CD14-positive monocyte (primary cell): ENCODE results near the gene ATP2C2. TPM values are rescaled to one million over a fixed set of nuclear protein-coding genes. Genes with fewer than 3 reads are reported as not detected.

ENCODE experiments used
- DNase-seq, 3 donors: peaks; one replicate each; pipeline ENCODE4 v3.0.0-alpha.2; 2011 to 2022
- H2AFZ ChIP-seq: 2 replicates; pipeline ENCODE4 v1.6.0; 2012; ENCODE audit warnings: mild to moderate bottlenecking, low read depth, low read length, inconsistent platforms; ENCODE audit not compliant: insufficient read depth, poor library complexity, severe bottlenecking
- H3K27ac ChIP-seq, 2 donors: 1 replicate in 1 of 2; 2 replicates in 1 of 2; pipeline ENCODE4 v1.5.1; 2012 to 2013; ENCODE audit warnings: low read length in 2 of 2, control low read depth in 1 of 2, inconsistent platforms in 1 of 2, low read depth in 1 of 2, mild to moderate bottlenecking in 1 of 2
- H3K27me3 ChIP-seq, 2 donors: one replicate each; pipeline versions ENCODE4 v1.6.0 to v1.6.1; 2011 to 2013; ENCODE audit warnings: low read length in 2 of 2; ENCODE audit not compliant: control insufficient read depth in 2 of 2, insufficient read depth in 2 of 2
- H3K36me3 ChIP-seq, 2 donors: replicated peaks in 1 of 2; 1 replicate in 1 of 2; 2 replicates in 1 of 2; pipeline versions ENCODE4 v1.5.1 to v1.6.1; 2012 to 2013; ENCODE audit warnings: low read length in 2 of 2, control low read depth in 1 of 2, inconsistent platforms in 1 of 2, mild to moderate bottlenecking in 1 of 2; ENCODE audit not compliant: insufficient read depth in 2 of 2, control insufficient read depth in 1 of 2
- H3K4me1 ChIP-seq, 2 donors: 1 replicate in 1 of 2; 2 replicates in 1 of 2; pipeline versions ENCODE4 v1.5.1 to v1.6.1; 2012 to 2013; ENCODE audit warnings: low read length in 2 of 2, control low read depth in 1 of 2, inconsistent platforms in 1 of 2, mild to moderate bottlenecking in 1 of 2, moderate library complexity in 1 of 2; ENCODE audit not compliant: insufficient read depth in 2 of 2, control insufficient read depth in 1 of 2
- H3K4me2 ChIP-seq: replicated peaks from 2 replicates; pipeline ENCODE3; 2012; ENCODE audit warnings: low read length, moderate library complexity, mild to moderate bottlenecking; ENCODE audit not compliant: poor library complexity, severe bottlenecking; ENCODE audit errors: extremely low read depth
- H3K4me3 ChIP-seq, 3 experiments: fragments of 200-600 bp in 1 of 3; sonication (generic) in 1 of 3; replicated peaks in 1 of 3; 1 replicate in 2 of 3; 2 replicates in 1 of 3; pipeline ENCODE4 v1.5.1; 2011 to 2013; ENCODE audit warnings: low read length in 3 of 3, mild to moderate bottlenecking in 3 of 3, control low read depth in 2 of 3, low read depth in 2 of 3, inconsistent platforms in 1 of 3, moderate library complexity in 1 of 3
- H3K79me2 ChIP-seq: 2 replicates; pipeline ENCODE4 v1.6.0; 2012; ENCODE audit warnings: mild to moderate bottlenecking, control low read depth, inconsistent platforms, low read length, moderate library complexity; ENCODE audit not compliant: insufficient read depth
- H3K9ac ChIP-seq: 2 replicates; pipeline ENCODE4 v1.6.0; 2017; ENCODE audit warnings: low read length, mild to moderate bottlenecking; ENCODE audit not compliant: insufficient read depth, poor library complexity, severe bottlenecking
- H3K9me3 ChIP-seq, 2 donors: replicated peaks in 1 of 2; 1 replicate in 1 of 2; 2 replicates in 1 of 2; pipeline versions ENCODE4 v1.5.1 to v1.6.1; 2012 to 2013; ENCODE audit warnings: low read length in 2 of 2, control low read depth in 1 of 2; ENCODE audit not compliant: control insufficient read depth in 1 of 2, insufficient read depth in 1 of 2
- H4K20me1 ChIP-seq: 2 replicates; pipeline ENCODE4 v1.6.0; 2012; ENCODE audit warnings: mild to moderate bottlenecking, low read length, control low read depth, moderate library complexity; ENCODE audit not compliant: insufficient read depth
- H3K27ac Mint-ChIP-seq, 7 donors: one replicate each; pipeline ENCODE4 v1.8.0; 2020; ENCODE audit warnings: mild to moderate bottlenecking in 7 of 7, mixed read lengths in 7 of 7, moderate library complexity in 6 of 7, inconsistent platforms in 2 of 7
- H3K27me3 Mint-ChIP-seq, 3 donors: one replicate each; pipeline ENCODE4 v1.8.0; 2021 to 2022; ENCODE audit warnings: low read depth in 3 of 3, mild to moderate bottlenecking in 3 of 3, mixed read lengths in 3 of 3, moderate library complexity in 3 of 3, inconsistent platforms in 1 of 3
- H3K36me3 Mint-ChIP-seq, 2 donors: one replicate each; pipeline ENCODE4 v1.8.0; 2020; ENCODE audit warnings: mixed read lengths in 2 of 2, inconsistent platforms in 1 of 2, mild to moderate bottlenecking in 1 of 2
- H3K4me1 Mint-ChIP-seq: one replicate; pipeline ENCODE4 v1.8.0; 2020; ENCODE audit warnings: mild to moderate bottlenecking, mixed read lengths
- H3K4me3 Mint-ChIP-seq, 2 donors: one replicate each; pipeline ENCODE4 v1.8.0; 2020; ENCODE audit warnings: mild to moderate bottlenecking in 2 of 2, mixed read lengths in 2 of 2, moderate library complexity in 1 of 2
- H3K9me3 Mint-ChIP-seq, 7 donors: one replicate each; pipeline ENCODE4 v1.8.0; 2020 to 2022; ENCODE audit warnings: mixed read lengths in 7 of 7, mild to moderate bottlenecking in 6 of 7, moderate library complexity in 6 of 7, inconsistent platforms in 2 of 7
- CTCF ChIP-seq: fragments of 200-600 bp; IDR thresholded peaks from one replicate; pipeline ENCODE4 v1.8.0; 2022; ENCODE audit warnings: antibody characterized with exemption, mild to moderate bottlenecking
- WGBS: methylation state at CpG from one replicate; pipeline ENCODE4 v1.1.5; 2013; ENCODE audit warnings: missing lambda C conversion rate; ENCODE audit not compliant: insufficient coverage; 5-methylcytosine and 5-hydroxymethylcytosine counted together
- intact Hi-C, 2 donors: fragments of 100-400 bp; cut with micrococcal nuclease; formaldehyde crosslinking; loops; one replicate each; pipeline versions ENCODE4 v1.15.0 to v1.15.1; 2023
- polyA plus RNA-seq, 3 donors: library from polyadenylated mRNA; depleted of rRNA in 1 of 3; unstranded in 2 of 3; stranded (reverse) in 1 of 3; fragments of 300-500 nt in 2 of 3; fragments of >200 nt in 1 of 3; fragmentation: Illumina TruSeq in 2 of 3; gene quantifications; 1 replicate in 2 of 3; 2 replicates in 1 of 3; pipeline ENCODE4 v1.2.3, GENCODE V29; 2012 to 2021

Gene ATP2C2
- polyA plus RNA-seq, 3 donors, result 0.05 TPM; not detected in 2

- Histone ChIP-seq H3K36me3 (no peaks in the 10 kb centered on the region), H2AFZ (no peak overlapping the region), H3K4me3 (no peak overlapping the region), H3K9ac (no peak overlapping the region), H3K9me3 (peaks cover 0 to 21% of the 10 kb centered on the region in 2 donors), H3K79me2 (no peaks in the 10 kb centered on the region), H3K27me3 (peaks cover 26 to 53% of the 10 kb centered on the region in 2 donors), H3K4me1 (peaks cover 9 to 15% of the 10 kb centered on the region in 2 donors), H3K4me2 (no peak overlapping the region), H4K20me1 (no peaks in the 10 kb centered on the region), H3K27ac (no peak overlapping the region)
- WGBS, result 72% methylated on average over 7 of the region's 8 CpGs
- H3K36me3 Mint-ChIP-seq, result peaks cover 0 to 4% of the 10 kb centered on the region in 2 donors
- H3K27ac Mint-ChIP-seq, result peak overlapping the region in 1 of 7 donors; percentile 14
- peaks cover 53 to 63% (median 62%) of the 10 kb centered on the region in 3 donors for H3K27me3 Mint-ChIP-seq
- DNase-seq, result no peak
- peaks cover 11% of the 10 kb centered on the region for H3K4me1 Mint-ChIP-seq
- H3K4me3 Mint-ChIP-seq, result peak overlapping the region in 1 of 2 donors; percentile 66
- intact Hi-C loops, result no loop called here
- no peak for TF ChIP-seq CTCF
- peaks cover 0 to 12% (median 3%) of the 10 kb centered on the region in 7 donors for H3K9me3 Mint-ChIP-seq
Observed at GRCh38 chr16:84370723-84371552, 2.6 kb downstream of the ATP2C2 start.

- WGBS, result no CpG with 5 or more reads among the region's 4 CpGs
- no peak overlapping the region for H3K4me3 ChIP-seq
- Mint-ChIP-seq H3K27ac (no peak overlapping the region), H3K9me3 (peaks cover 0 to 12% (median 3%) of the 10 kb centered on the region in 7 donors), H3K27me3 (peaks cover 50 to 58% (median 57%) of the 10 kb centered on the region in 3 donors), H3K4me1 (peaks cover 11% of the 10 kb centered on the region), H3K4me3 (no peak overlapping the region), H3K36me3 (peaks cover 0 to 4% of the 10 kb centered on the region in 2 donors)
- no peak overlapping the region for H3K27ac ChIP-seq
- no peak for TF ChIP-seq CTCF
- no peak overlapping the region for H2AFZ ChIP-seq
- H3K4me2 ChIP-seq, result no peak overlapping the region
- DNase-seq, result no peak
- peaks cover 9 to 15% of the 10 kb centered on the region in 2 donors for H3K4me1 ChIP-seq
- peaks cover 0 to 21% of the 10 kb centered on the region in 2 donors for H3K9me3 ChIP-seq
- H3K9ac ChIP-seq, result no peak overlapping the region
- intact Hi-C loops, result no loop called here
- no peaks in the 10 kb centered on the region for H3K36me3 ChIP-seq
- H3K27me3 ChIP-seq, result peaks cover 26 to 50% of the 10 kb centered on the region in 2 donors
- no peaks in the 10 kb centered on the region for H4K20me1 ChIP-seq
- no peaks in the 10 kb centered on the region for H3K79me2 ChIP-seq
Observed at GRCh38 chr16:84371553-84371865, 3.2 kb downstream of the ATP2C2 start.
